Body of pancreas (tissue), 4 donors: ENCODE data around the gene CPM.

Source experiments
- POLR2A ChIP-seq, 3 donors: fragments of 450-650 bp; IDR thresholded peaks; one replicate each; pipeline ENCODE4 v1.6.1; 2016; ENCODE audit warnings: antibody characterized with exemption in 3 of 3, mild to moderate bottlenecking in 2 of 3
- TF ChIP-seq, protein P1 (sequence below), 7 experiments: fragments of 450-650 bp in 4 of 7; fragments of 200-600 bp in 3 of 7; sonication (generic) in 3 of 7; IDR thresholded peaks; one replicate each; pipeline ENCODE4 v1.5.1; 2016 to 2019; ENCODE audit warnings: antibody characterized with exemption in 7 of 7

DNA sequence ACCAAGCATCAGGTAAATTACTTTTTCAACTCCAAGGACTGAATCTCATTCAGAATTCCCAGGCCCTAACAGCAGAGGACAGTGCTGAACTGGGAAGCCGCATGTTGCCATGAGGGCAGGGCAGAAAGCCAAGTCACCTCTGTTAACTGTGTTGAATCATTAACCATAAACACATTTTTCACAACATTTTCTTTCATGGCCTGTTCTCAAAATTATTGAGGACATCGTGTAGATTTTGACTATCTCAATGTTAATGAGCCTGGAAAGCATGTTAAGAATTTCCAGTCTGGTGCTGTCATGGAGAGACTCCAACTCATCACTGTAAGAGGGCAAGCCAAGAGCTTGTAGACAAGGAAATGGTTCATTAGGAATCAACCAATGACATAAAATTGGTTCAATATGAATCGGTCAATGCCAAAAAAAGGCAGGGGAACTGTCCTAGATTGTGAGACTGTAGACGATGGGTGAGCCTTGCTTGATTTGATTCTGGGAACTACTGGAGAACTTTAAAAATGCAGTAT, 33.7 kb downstream of the CPM start:
- TF ChIP-seq, protein P1, sequence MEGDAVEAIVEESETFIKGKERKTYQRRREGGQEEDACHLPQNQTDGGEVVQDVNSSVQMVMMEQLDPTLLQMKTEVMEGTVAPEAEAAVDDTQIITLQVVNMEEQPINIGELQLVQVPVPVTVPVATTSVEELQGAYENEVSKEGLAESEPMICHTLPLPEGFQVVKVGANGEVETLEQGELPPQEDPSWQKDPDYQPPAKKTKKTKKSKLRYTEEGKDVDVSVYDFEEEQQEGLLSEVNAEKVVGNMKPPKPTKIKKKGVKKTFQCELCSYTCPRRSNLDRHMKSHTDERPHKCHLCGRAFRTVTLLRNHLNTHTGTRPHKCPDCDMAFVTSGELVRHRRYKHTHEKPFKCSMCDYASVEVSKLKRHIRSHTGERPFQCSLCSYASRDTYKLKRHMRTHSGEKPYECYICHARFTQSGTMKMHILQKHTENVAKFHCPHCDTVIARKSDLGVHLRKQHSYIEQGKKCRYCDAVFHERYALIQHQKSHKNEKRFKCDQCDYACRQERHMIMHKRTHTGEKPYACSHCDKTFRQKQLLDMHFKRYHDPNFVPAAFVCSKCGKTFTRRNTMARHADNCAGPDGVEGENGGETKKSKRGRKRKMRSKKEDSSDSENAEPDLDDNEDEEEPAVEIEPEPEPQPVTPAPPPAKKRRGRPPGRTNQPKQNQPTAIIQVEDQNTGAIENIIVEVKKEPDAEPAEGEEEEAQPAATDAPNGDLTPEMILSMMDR (IDR thresholded peaks at IDR 0.05): peak; percentile 51 to 96 (median 81)
- TF ChIP-seq POLR2A (IDR thresholded peaks at IDR 0.05): no peak
